Stomach (tissue), 4 donors: ENCODE data around the gene CACNG6.

Source experiments
- POLR2A ChIP-seq, 4 donors: fragments of 450-650 bp; IDR thresholded peaks; one replicate each; pipeline ENCODE4 v1.6.1; 2016; ENCODE audit warnings: antibody characterized with exemption in 4 of 4, control low read depth in 2 of 4, mild to moderate bottlenecking in 1 of 4, moderate library complexity in 1 of 4
- TF ChIP-seq, protein P1 (sequence below), 7 experiments: fragments of 450-650 bp in 4 of 7; fragments of 200-600 bp in 3 of 7; sonication (generic) in 3 of 7; IDR thresholded peaks; one replicate each; pipeline ENCODE4 v1.5.1; 2016 to 2019; ENCODE audit warnings: antibody characterized with exemption in 7 of 7, control low read depth in 2 of 7, mild to moderate bottlenecking in 1 of 7

DNA sequence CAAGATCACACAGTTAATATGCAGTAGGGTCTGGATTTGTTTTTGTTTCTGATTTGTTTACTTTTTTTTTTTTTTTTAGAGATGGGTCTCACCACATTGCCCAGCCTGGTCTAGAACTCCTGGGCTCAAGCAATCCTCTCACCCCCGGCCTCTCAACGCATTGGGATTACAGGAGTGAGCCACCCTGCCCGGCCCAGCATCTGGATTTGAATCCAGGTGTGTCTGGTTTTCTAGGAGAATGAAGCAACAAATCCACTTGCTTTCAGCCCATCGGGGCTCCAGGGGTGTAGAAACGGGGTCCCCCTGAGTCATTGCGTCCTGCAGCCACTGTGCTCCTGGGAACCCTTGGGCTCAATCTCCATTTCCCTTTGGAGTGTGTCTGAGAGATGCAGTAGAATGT, 22.1 kb upstream of the CACNG6 start:
- TF ChIP-seq, protein P1, sequence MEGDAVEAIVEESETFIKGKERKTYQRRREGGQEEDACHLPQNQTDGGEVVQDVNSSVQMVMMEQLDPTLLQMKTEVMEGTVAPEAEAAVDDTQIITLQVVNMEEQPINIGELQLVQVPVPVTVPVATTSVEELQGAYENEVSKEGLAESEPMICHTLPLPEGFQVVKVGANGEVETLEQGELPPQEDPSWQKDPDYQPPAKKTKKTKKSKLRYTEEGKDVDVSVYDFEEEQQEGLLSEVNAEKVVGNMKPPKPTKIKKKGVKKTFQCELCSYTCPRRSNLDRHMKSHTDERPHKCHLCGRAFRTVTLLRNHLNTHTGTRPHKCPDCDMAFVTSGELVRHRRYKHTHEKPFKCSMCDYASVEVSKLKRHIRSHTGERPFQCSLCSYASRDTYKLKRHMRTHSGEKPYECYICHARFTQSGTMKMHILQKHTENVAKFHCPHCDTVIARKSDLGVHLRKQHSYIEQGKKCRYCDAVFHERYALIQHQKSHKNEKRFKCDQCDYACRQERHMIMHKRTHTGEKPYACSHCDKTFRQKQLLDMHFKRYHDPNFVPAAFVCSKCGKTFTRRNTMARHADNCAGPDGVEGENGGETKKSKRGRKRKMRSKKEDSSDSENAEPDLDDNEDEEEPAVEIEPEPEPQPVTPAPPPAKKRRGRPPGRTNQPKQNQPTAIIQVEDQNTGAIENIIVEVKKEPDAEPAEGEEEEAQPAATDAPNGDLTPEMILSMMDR (IDR thresholded peaks at IDR 0.05): no peak
- no peak for TF ChIP-seq POLR2A (IDR thresholded peaks at IDR 0.05)
